Karpas-422 (cell line): Measurements from ENCODE around the gene ATP9A. TPM values are rescaled to one million over a fixed set of nuclear protein-coding genes. Genes with fewer than 3 reads are reported as not detected.
"Not testable (repeated sequence)": the region's sequence is repeated elsewhere in the genome, so short reads cannot be mapped to it uniquely, and the experiment has no call there.

Experiments
- DNase-seq: peaks from one replicate; pipeline ENCODE4 v3.0.0-alpha.2; 2015
- H2AFZ ChIP-seq: fragments of 200-600 bp; sonication (generic); 2 replicates; pipeline ENCODE4 v1.6.1; 2014; ENCODE audit warnings: antibody characterized with exemption, low read length, mixed read lengths
- H3K27ac ChIP-seq: fragments of 200-600 bp; sonication (generic); 2 replicates; pipeline ENCODE4 v1.5.1; 2014; ENCODE audit warnings: mild to moderate bottlenecking, low read length, moderate library complexity
- H3K27me3 ChIP-seq: fragments of 200-600 bp; sonication (generic); 2 replicates; pipeline ENCODE4 v1.6.1; 2014; ENCODE audit warnings: low read length, mixed read lengths
- H3K36me3 ChIP-seq: fragments of 200-600 bp; sonication (generic); 2 replicates; pipeline ENCODE4 v1.6.1; 2014; ENCODE audit warnings: low read length, mixed read lengths; ENCODE audit not compliant: insufficient read depth
- H3K4me1 ChIP-seq: fragments of 200-600 bp; sonication (generic); 2 replicates; pipeline ENCODE4 v1.6.1; 2014; ENCODE audit warnings: mild to moderate bottlenecking, low read length, mixed read lengths
- H3K4me2 ChIP-seq: fragments of 200-600 bp; sonication (generic); 2 replicates; pipeline ENCODE4 v1.6.1; 2014; ENCODE audit warnings: low read length, low read depth, mild to moderate bottlenecking; ENCODE audit not compliant: poor library complexity, severe bottlenecking
- H3K4me3 ChIP-seq: fragments of 200-600 bp; sonication (generic); 2 replicates; pipeline ENCODE4 v1.5.1; 2014; ENCODE audit warnings: mild to moderate bottlenecking, antibody characterized with exemption, low read length, mixed read lengths
- H3K79me2 ChIP-seq: fragments of 200-600 bp; sonication (generic); 2 replicates; pipeline ENCODE4 v1.6.1; 2014; ENCODE audit warnings: mild to moderate bottlenecking, low read length, mixed read lengths
- H3K9ac ChIP-seq: fragments of 200-600 bp; sonication (generic); 2 replicates; pipeline ENCODE4 v1.6.0; 2014; ENCODE audit warnings: low read length
- H3K9me2 ChIP-seq: fragments of 200-600 bp; sonication (generic), shearing (Covaris generic); replicated peaks from 2 replicates; pipeline ENCODE4 v1.6.0; 2014; ENCODE audit warnings: mild to moderate bottlenecking, low read length, moderate library complexity; ENCODE audit not compliant: insufficient read depth
- H3K9me3 ChIP-seq: fragments of 300-700, 200-600 bp; sonication (generic); 2 replicates; pipeline ENCODE4 v1.6.1; 2014; ENCODE audit warnings: low read length, mixed read lengths
- H4K20me1 ChIP-seq: fragments of 200-600 bp; sonication (generic); 2 replicates; pipeline ENCODE4 v1.6.1; 2014; ENCODE audit warnings: mild to moderate bottlenecking, antibody characterized with exemption, low read length, low read depth; ENCODE audit not compliant: insufficient read depth
- total RNA-seq: library from RNA; depleted of rRNA; stranded (reverse); fragments of >200 nt; shearing (Covaris generic); gene quantifications from 2 replicates; pipeline ENCODE4 v1.2.3, GENCODE V29; 2014; ENCODE audit warnings: low replicate concordance

ATP9A gene
- total RNA-seq, 1 experiment from 2014 or later: 0.19 TPM

GRCh38 chr20:51688600-51689244 lies 79.5 kb downstream of the ATP9A start:
- Histone ChIP-seq H3K4me1 (0 out of 2 replicates have a peak, but pooled peaks cover 2% of the 10 kb centered on the region), H3K9me3 (no peaks in the 10 kb centered on the region), H3K4me2 (no peak overlapping the region), H3K79me2 (no peaks in the 10 kb centered on the region), H4K20me1 (no peaks in the 10 kb centered on the region), H3K9ac (no peak overlapping the region), H3K27me3 (no peaks in the 10 kb centered on the region), H3K27ac (no peak overlapping the region), H3K36me3 (no peaks in the 10 kb centered on the region), H3K9me2 (no peaks in the 10 kb centered on the region), H3K4me3 (no peak overlapping the region), H2AFZ (no peak overlapping the region)
- DNase-seq: no peak

GRCh38 chr20:51687630-51688029 lies 80.6 kb downstream of the ATP9A start:
- H3K9ac ChIP-seq: no peak overlapping the region
- no peaks in the 10 kb centered on the region for H3K9me3 ChIP-seq
- H3K36me3 ChIP-seq: no peaks in the 10 kb centered on the region
- no peak overlapping the region for H2AFZ ChIP-seq
- no peak overlapping the region for H3K4me2 ChIP-seq
- H3K4me1 ChIP-seq: 0 out of 2 replicates have a peak, but pooled peaks cover 2% of the 10 kb centered on the region
- H3K79me2 ChIP-seq: no peaks in the 10 kb centered on the region
- H4K20me1 ChIP-seq: no peaks in the 10 kb centered on the region
- no peak overlapping the region for H3K4me3 ChIP-seq
- H3K9me2 ChIP-seq: no peaks in the 10 kb centered on the region
- no peaks in the 10 kb centered on the region for H3K27me3 ChIP-seq
- DNase-seq: no peak
- H3K27ac ChIP-seq: no peak overlapping the region

GRCh38 chr20:51687108-51687507 lies 81.1 kb downstream of the ATP9A start:
- Histone ChIP-seq H3K9me2 (no peaks in the 10 kb centered on the region), H2AFZ (no peak overlapping the region), H3K4me1 (0 out of 2 replicates have a peak, but pooled peaks cover 2% of the 10 kb centered on the region), H3K4me2 (no peak overlapping the region), H3K4me3 (no peak overlapping the region), H3K9ac (no peak overlapping the region), H3K9me3 (no peaks in the 10 kb centered on the region), H3K36me3 (no peaks in the 10 kb centered on the region), H3K79me2 (no peaks in the 10 kb centered on the region), H4K20me1 (no peaks in the 10 kb centered on the region), H3K27me3 (no peaks in the 10 kb centered on the region), H3K27ac (no peak overlapping the region)
- DNase-seq: no peak

- not testable (repeated sequence) for H3K4me3 ChIP-seq, H2AFZ ChIP-seq, H3K4me2 ChIP-seq, H3K9ac ChIP-seq, H3K79me2 ChIP-seq, DNase-seq, H3K9me2 ChIP-seq, H3K27ac ChIP-seq, H4K20me1 ChIP-seq, H3K36me3 ChIP-seq, H3K4me1 ChIP-seq, H3K27me3 ChIP-seq, H3K9me3 ChIP-seq
Measured at GRCh38 chr20:51685494-51685893, 82.7 kb downstream of the ATP9A start.

GRCh38 chr20:51680067-51680749 lies 88.0 kb downstream of the ATP9A start:
- H3K9ac ChIP-seq: no peak overlapping the region
- no peak overlapping the region for H3K27ac ChIP-seq
- no peak for DNase-seq
- H3K9me3 ChIP-seq: no peaks in the 10 kb centered on the region
- no peaks in the 10 kb centered on the region for H3K9me2 ChIP-seq
- no peaks in the 10 kb centered on the region for H4K20me1 ChIP-seq
- H3K4me3 ChIP-seq: no peak overlapping the region
- no peak overlapping the region for H2AFZ ChIP-seq
- H3K4me2 ChIP-seq: no peak overlapping the region
- no peaks in the 10 kb centered on the region for H3K27me3 ChIP-seq
- H3K4me1 ChIP-seq: no peaks in the 10 kb centered on the region
- H3K36me3 ChIP-seq: no peaks in the 10 kb centered on the region
- no peaks in the 10 kb centered on the region for H3K79me2 ChIP-seq

- H3K36me3 ChIP-seq: no peaks in the 10 kb centered on the region
Measured at GRCh38 chr20:51679254-51679921, 88.8 kb downstream of the ATP9A start.

GRCh38 chr20:51678026-51678697 lies 90.0 kb downstream of the ATP9A start:
- Histone ChIP-seq H3K4me2 (no peak overlapping the region), H4K20me1 (no peaks in the 10 kb centered on the region), H3K27me3 (no peaks in the 10 kb centered on the region), H3K27ac (no peak overlapping the region), H3K9me2 (no peaks in the 10 kb centered on the region), H3K4me3 (no peak overlapping the region), H3K79me2 (no peaks in the 10 kb centered on the region), H2AFZ (no peak overlapping the region), H3K4me1 (no peaks in the 10 kb centered on the region), H3K9ac (no peak overlapping the region), H3K9me3 (no peaks in the 10 kb centered on the region), H3K36me3 (no peaks in the 10 kb centered on the region)
- no peak for DNase-seq

More at GRCh38 chr20:51679254-51679921, 88.8 kb downstream of the ATP9A start:
- no peak overlapping the region for H3K9ac ChIP-seq
- no peaks in the 10 kb centered on the region for H3K79me2 ChIP-seq
- H3K27me3 ChIP-seq: no peaks in the 10 kb centered on the region
- no peaks in the 10 kb centered on the region for H3K9me2 ChIP-seq
- H2AFZ ChIP-seq: no peak overlapping the region
- no peak overlapping the region for H3K27ac ChIP-seq
- H4K20me1 ChIP-seq: no peaks in the 10 kb centered on the region
- no peak for DNase-seq
- H3K4me2 ChIP-seq: no peak overlapping the region
- H3K4me1 ChIP-seq: no peaks in the 10 kb centered on the region
- no peak overlapping the region for H3K4me3 ChIP-seq
- H3K9me3 ChIP-seq: no peaks in the 10 kb centered on the region

- no peaks in the 10 kb centered on the region for H3K9me2 ChIP-seq
- no peak overlapping the region for H3K4me2 ChIP-seq
- peaks cover 4% of the 10 kb centered on the region for H3K4me1 ChIP-seq
- no peak overlapping the region for H3K4me3 ChIP-seq
- no peaks in the 10 kb centered on the region for H3K9me3 ChIP-seq
- no peaks in the 10 kb centered on the region for H3K36me3 ChIP-seq
- H4K20me1 ChIP-seq: no peaks in the 10 kb centered on the region
- no peak overlapping the region for H3K27ac ChIP-seq
- H3K27me3 ChIP-seq: no peaks in the 10 kb centered on the region
- DNase-seq: no peak
- no peak overlapping the region for H2AFZ ChIP-seq
- H3K9ac ChIP-seq: no peak overlapping the region
- H3K79me2 ChIP-seq: no peaks in the 10 kb centered on the region
Measured at GRCh38 chr20:51668947-51669346, 99.2 kb downstream of the ATP9A start.
